A673 (cell line): ENCODE results near the gene BBS2. TPM values are rescaled to one million over a fixed set of nuclear protein-coding genes. Genes with fewer than 3 reads are reported as not detected.

Source experiments
- BruUV-seq: library from RNA; stranded (reverse); fragments of 400-500 nt; replicated peaks from 2 replicates; lab custom pipeline; 2021; lab: Mats Ljungman, UMichigan
- CTCF ChIA-PET: fragments of 300-600 bp; sonication (Branson Sonifier 250); formaldehyde crosslinking; loops from one replicate; lab custom pipeline; 2022; ENCODE audit warnings: antibody characterized with exemption; lab: Charles Lee
- POLR2A ChIA-PET: fragments of 300-600 bp; sonication (Branson Sonifier 250); formaldehyde crosslinking; loops from one replicate; lab custom pipeline; 2022; ENCODE audit warnings: antibody characterized with exemption; ENCODE audit not compliant: low non-redundant PET; lab: Charles Lee
- DNase-seq: peaks from one replicate; pipeline ENCODE4 v3.0.0-alpha.2; 2015; ENCODE audit warnings: low spot score
- H3K27ac ChIP-seq: fragments of 200-600 bp; sonication (generic); 2 replicates; pipeline ENCODE4 v1.5.1; 2016; ENCODE audit warnings: mixed run types, low read depth, mild to moderate bottlenecking, mixed read lengths, antibody characterized with exemption, low read length; ENCODE audit not compliant: poor library complexity, severe bottlenecking
- H3K27me3 ChIP-seq: fragments of 200-600 bp; sonication (generic); replicated peaks from 2 replicates; pipeline ENCODE4 v1.6.1; 2017; ENCODE audit warnings: mixed run types, low read depth, mild to moderate bottlenecking, mixed read lengths, antibody characterized with exemption, low read length; ENCODE audit not compliant: insufficient read depth, poor library complexity
- H3K36me3 ChIP-seq: fragments of 200-600 bp; sonication (generic); 2 replicates; pipeline ENCODE4 v1.6.1; 2016; ENCODE audit warnings: mixed run types, mild to moderate bottlenecking, mixed read lengths, antibody characterized with exemption, low read length; ENCODE audit not compliant: insufficient read depth, poor library complexity, severe bottlenecking
- H3K4me1 ChIP-seq: fragments of 200-600 bp; sonication (generic); 2 replicates; pipeline ENCODE4 v1.6.1; 2017; ENCODE audit warnings: mixed run types, mild to moderate bottlenecking, mixed read lengths, antibody characterized with exemption, low read length; ENCODE audit not compliant: insufficient read depth, poor library complexity, severe bottlenecking
- H3K4me3 ChIP-seq: fragments of 200-600 bp; sonication (generic); 2 replicates; pipeline ENCODE4 v1.5.1; 2016; ENCODE audit warnings: low read depth, mixed run types, mild to moderate bottlenecking, mixed read lengths, low read length; ENCODE audit not compliant: poor library complexity, severe bottlenecking
- H3K9me3 ChIP-seq: fragments of 200-600 bp; sonication (generic); 2 replicates; pipeline ENCODE4 v1.6.1; 2016; ENCODE audit warnings: mixed run types, low read depth, mild to moderate bottlenecking, mixed read lengths, antibody characterized with exemption, low read length; ENCODE audit not compliant: poor library complexity, severe bottlenecking
- CTCF ChIP-seq: fragments of 300-800, 200-600 bp; sonication (generic); conservative IDR thresholded peaks from 2 replicates; pipeline ENCODE4 v1.5.1; 2017; ENCODE audit warnings: low read depth, mild to moderate bottlenecking, antibody characterized with exemption, low read length, moderate library complexity, mixed read lengths
- EZH2 ChIP-seq: fragments of 200-600 bp; sonication (generic); IDR thresholded peaks from 2 replicates; pipeline ENCODE4 v1.6.1; 2017; ENCODE audit warnings: borderline replicate concordance, low read depth, mild to moderate bottlenecking, mixed read lengths, antibody characterized with exemption, low read length; ENCODE audit not compliant: poor library complexity, severe bottlenecking
- intact Hi-C: fragments of 100-400 bp; cut with micrococcal nuclease; formaldehyde crosslinking; loops from one replicate; pipeline ENCODE4 v1.10.0; 2022; ENCODE audit not compliant: unreplicated experiment
- total RNA-seq: library from RNA; stranded (reverse); gene quantifications from 2 replicates; pipeline ENCODE4 v1.2.3, GENCODE V29; 2021

BBS2 gene
- total RNA-seq, 1 experiment from 2014 or later, result 22.1 TPM

GRCh38 chr16:56510544-56510943, 9.3 kb downstream of the BBS2 start:
- Histone ChIP-seq H3K9me3 (no peaks in the 10 kb centered on the region), H3K4me1 (no peaks in the 10 kb centered on the region), H3K36me3 (no peaks in the 10 kb centered on the region), H3K27me3 (no peaks in the 10 kb centered on the region), H3K27ac (no peak overlapping the region), H3K4me3 (no peak overlapping the region)
- intact Hi-C loops, result no loop called here
- no peak for DNase-seq
- CTCF ChIA-PET, result no interaction called here
- BruUV-seq, result no TSS peak
- POLR2A ChIA-PET, result no interaction called here
- TF ChIP-seq EZH2, result no peak
- no peak for TF ChIP-seq CTCF

- H3K36me3 ChIP-seq, result no peaks in the 10 kb centered on the region
- no peak overlapping the region for H3K27ac ChIP-seq
- no peaks in the 10 kb centered on the region for H3K27me3 ChIP-seq
- TF ChIP-seq CTCF, result no peak
- TF ChIP-seq EZH2, result no peak
- DNase-seq, result peak; percentile 37
- no peak overlapping the region for H3K4me3 ChIP-seq
- H3K4me1 ChIP-seq, result no peaks in the 10 kb centered on the region
- BruUV-seq, result no TSS peak
- intact Hi-C loops, result no loop called here
- no peaks in the 10 kb centered on the region for H3K9me3 ChIP-seq
- ChIA-PET CTCF (no interaction called here), POLR2A (no interaction called here)
These were observed 12.9 kb downstream of the BBS2 start for GRCh38 chr16:56506941-56507340.

- BruUV-seq, result no TSS peak
- POLR2A ChIA-PET, result no interaction called here
- no peak for TF ChIP-seq CTCF
- no peak for TF ChIP-seq EZH2
- H3K4me3 ChIP-seq, result no peak overlapping the region
- CTCF ChIA-PET, result no interaction called here
- no peaks in the 10 kb centered on the region for H3K4me1 ChIP-seq
- no peaks in the 10 kb centered on the region for H3K27me3 ChIP-seq
- no peaks in the 10 kb centered on the region for H3K36me3 ChIP-seq
- DNase-seq, result no peak
- intact Hi-C loops, result no loop called here
- H3K27ac ChIP-seq, result no peak overlapping the region
- H3K9me3 ChIP-seq, result no peaks in the 10 kb centered on the region
These were observed 14.6 kb downstream of the BBS2 start for GRCh38 chr16:56505181-56505580.
